ENCODE measurements around the gene SLC45A3.

SLC45A3 gene

GRCh38 chr1:205667909-205668643 is 12.2 kb downstream of the SLC45A3 start:
- TF ChIP-seq, protein P1, sequence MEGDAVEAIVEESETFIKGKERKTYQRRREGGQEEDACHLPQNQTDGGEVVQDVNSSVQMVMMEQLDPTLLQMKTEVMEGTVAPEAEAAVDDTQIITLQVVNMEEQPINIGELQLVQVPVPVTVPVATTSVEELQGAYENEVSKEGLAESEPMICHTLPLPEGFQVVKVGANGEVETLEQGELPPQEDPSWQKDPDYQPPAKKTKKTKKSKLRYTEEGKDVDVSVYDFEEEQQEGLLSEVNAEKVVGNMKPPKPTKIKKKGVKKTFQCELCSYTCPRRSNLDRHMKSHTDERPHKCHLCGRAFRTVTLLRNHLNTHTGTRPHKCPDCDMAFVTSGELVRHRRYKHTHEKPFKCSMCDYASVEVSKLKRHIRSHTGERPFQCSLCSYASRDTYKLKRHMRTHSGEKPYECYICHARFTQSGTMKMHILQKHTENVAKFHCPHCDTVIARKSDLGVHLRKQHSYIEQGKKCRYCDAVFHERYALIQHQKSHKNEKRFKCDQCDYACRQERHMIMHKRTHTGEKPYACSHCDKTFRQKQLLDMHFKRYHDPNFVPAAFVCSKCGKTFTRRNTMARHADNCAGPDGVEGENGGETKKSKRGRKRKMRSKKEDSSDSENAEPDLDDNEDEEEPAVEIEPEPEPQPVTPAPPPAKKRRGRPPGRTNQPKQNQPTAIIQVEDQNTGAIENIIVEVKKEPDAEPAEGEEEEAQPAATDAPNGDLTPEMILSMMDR (conservative IDR thresholded peaks at IDR 0.05), result no peak
- no peak for TF ChIP-seq ZFX (IDR thresholded peaks at IDR 0.05)
- H3K27ac ChIP-seq, result peak overlapping the region; percentile 38

DNA sequence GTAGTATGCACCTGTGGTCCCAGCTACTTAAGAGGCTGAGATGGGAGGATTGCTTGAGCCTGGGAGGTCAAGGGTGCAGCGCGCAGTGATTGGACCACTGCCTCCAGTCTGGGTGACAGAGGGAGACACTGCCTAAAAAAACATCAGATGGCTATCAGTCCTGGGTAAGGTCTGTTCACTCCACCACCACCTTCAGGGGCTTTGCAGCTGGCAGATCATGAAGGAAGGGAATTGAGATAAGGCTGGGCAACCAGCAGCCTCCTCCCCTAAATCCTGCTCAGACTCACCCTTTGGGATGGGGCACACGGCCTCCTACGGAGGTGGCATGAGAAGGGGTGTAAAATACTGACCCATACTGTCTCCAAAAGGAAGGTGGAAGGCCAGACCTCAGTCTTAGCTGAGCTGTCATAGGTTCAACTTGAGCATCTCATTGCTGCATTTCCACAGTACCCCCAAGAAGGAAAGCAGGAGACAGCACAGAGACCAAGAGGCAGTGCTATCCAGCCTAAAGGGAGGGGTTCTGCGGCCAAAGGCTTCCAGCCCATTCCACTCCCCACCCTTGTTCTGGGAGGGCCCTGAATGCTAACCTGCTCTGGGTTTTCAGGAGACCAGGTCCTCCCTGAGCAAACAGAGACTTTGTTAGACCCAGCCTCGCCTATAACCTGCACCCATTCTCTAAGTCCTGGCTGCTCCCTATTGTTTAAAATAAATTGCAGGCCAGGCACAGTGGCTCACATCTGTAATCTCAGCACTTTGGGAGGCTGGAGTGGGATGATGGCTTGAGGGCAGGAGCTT is 13.7 kb downstream of the SLC45A3 start:
- TF ChIP-seq, protein P1 (conservative IDR thresholded peaks at IDR 0.05), result no peak
- H3K27ac ChIP-seq, result peak overlapping the region; percentile 67

GRCh38 chr1:205665201-205666045 is 14.9 kb downstream of the SLC45A3 start:
- peak overlapping the region; percentile 67 for H3K27ac ChIP-seq
- TF ChIP-seq ZFX (IDR thresholded peaks at IDR 0.05), result no peak
- TF ChIP-seq, protein P1 (conservative IDR thresholded peaks at IDR 0.05), result no peak

GRCh38 chr1:205664399-205665017 is 15.8 kb downstream of the SLC45A3 start:
- H3K27ac ChIP-seq, result peak overlapping the region; percentile 67
- TF ChIP-seq, protein P1 (conservative IDR thresholded peaks at IDR 0.05), result no peak
- no peak for TF ChIP-seq ZFX (IDR thresholded peaks at IDR 0.05)

DNA sequence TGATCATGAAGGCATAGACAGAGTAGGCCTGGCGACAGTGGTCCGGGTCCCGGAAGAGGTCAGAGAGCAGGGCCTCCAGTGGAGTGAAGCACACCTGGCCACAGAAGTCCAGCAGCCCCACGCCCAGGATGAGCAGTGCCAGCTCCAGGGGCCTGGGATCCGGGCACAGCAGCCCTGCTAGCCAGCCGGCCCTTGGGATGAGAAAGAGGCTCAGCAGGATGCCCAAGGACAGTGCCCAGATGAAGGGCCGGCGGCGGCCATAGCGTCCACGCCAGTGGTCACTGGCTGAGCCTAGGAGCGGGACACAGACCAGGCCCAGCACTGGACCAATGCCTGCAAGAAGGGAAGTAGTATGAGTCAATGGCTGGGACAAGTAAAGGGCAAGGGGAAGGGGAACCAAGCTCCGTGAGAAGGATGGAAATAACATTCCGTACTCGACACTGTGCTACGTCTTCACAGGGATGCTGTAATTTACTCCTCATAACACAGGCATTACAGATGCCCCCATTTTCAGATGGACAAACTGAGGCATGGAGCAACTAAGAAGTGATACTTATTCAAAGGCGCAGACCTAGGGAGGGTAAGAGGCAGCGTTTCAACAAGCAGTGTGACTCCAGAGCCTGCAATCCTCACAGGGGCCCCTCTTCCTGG is 16.9 kb downstream of the SLC45A3 start:
- no peak for TF ChIP-seq ZFX (IDR thresholded peaks at IDR 0.05)
- TF ChIP-seq, protein P1 (conservative IDR thresholded peaks at IDR 0.05), result no peak
- H3K27ac ChIP-seq, result peak overlapping the region; percentile 67

DNA sequence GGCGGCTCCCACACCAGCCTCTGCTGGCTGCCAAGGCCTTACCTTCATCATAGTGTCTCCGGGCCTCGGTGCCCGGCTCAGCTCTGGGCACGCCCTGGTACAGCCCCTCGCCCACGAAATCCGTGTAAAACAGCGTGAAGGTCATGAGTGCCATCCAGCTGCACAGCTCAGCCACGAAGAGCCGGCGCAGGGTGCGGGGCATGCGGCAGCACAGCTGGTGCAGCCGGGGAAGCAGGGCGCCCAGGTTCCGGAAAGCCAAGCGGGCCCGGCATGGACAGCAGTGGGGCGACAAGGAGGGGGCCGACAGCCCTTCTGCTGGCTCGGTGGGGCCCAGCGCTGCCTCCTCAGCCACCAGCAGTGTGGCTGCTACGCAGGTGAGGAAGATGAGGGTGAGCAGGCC is 17.5 kb downstream of the SLC45A3 start:
- peak overlapping the region; percentile 67 for H3K27ac ChIP-seq
- TF ChIP-seq, protein P1 (conservative IDR thresholded peaks at IDR 0.05), result no peak
- no peak for TF ChIP-seq ZFX (IDR thresholded peaks at IDR 0.05)

All from C4-2B (cell line).